NCI-H1694 treated with DMSO at 0.1 percent for 48 hours (cell line): ENCODE measurements around the gene MGAM2.

ENCODE experiments used
- DNase-seq: peaks from one replicate; lab custom pipeline; 2025; lab: John Stamatoyannopoulos, UW

MGAM2 gene

GRCh38 chr7:142120524-142120923 lies 9.0 kb downstream of the MGAM2 start:
- DNase-seq: no peak

DNA sequence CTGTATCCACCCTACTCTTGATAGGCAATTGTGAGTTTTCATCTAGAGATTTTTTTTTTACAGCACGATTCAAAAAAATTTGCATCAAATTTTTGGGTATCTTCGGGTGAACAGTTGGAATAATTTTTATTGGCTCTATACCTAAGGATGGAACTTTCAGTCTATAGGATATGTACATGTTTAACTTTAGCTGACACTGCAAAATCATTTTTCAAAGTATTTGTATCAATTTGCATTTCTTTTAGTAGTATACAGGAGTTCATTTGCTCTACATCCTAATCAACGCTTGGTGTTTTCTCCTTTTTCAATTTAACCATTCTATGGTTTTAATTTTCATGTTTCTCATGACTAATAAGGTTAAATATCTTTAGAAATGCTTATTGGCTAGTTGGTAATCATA lies 11.7 kb downstream of the MGAM2 start:
- no peak for DNase-seq

DNA sequence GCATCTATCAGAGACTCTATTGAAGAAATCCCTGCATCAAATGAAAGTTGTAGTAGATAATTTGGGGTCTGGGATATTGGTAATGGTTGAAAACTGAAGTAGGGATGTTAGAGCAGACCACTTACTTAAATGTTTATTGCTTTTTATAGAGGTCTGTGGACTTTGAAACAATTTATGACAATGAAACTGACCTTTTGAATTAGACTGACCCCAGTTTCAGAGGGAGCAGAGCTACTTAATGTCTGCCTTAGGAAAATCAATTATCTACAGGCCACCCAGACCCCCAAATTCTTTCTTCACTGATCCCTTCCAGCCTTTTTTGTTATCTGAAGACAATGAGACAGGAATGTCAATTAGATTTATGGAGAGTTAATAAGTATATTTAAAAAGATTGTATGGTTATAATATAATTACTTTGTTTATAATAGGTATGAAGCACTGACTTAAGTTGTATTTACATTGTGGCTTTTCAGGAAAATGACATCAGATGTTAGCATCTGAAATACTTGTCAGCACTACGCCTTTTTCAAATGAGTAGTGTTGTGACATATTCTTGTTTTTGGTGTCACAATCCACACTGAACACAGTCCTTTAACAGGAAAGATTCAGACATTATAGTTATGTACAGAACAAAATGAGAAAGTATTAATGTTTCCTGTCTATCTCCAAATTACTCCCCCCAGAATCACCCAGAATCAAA lies 13.9 kb downstream of the MGAM2 start:
- DNase-seq: no peak

- no peak for DNase-seq
Measured at GRCh38 chr7:142130267-142130666, 18.7 kb downstream of the MGAM2 start.

- DNase-seq: no peak
Measured at GRCh38 chr7:142131439-142132185, 20.1 kb downstream of the MGAM2 start.

GRCh38 chr7:142133731-142134148 lies 22.2 kb downstream of the MGAM2 start:
- DNase-seq: no peak

DNA sequence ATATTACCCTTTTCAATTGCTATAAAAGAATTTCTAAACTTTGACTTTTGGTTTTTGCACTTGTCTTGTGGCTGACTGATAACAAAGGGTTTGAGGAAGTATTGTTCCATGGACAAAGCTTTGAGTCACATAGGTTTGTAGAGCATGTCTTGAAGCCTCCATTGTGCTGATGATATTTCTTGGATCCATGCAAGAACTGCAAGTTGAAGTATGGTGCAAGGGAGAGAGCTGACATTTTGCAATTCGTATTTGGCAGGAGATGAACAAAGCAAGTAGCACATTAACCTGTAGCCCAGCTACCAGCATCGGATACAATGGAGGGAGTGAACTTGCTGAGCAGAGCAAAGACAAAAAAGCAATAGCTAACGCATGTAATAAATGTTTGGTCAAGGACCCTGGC lies 23.4 kb downstream of the MGAM2 start:
- DNase-seq: no peak

- DNase-seq: no peak
Measured at GRCh38 chr7:142138996-142139395, 27.5 kb downstream of the MGAM2 start.

- no peak for DNase-seq
Measured at GRCh38 chr7:142139597-142140400, 28.3 kb downstream of the MGAM2 start.

- no peak for DNase-seq
Measured at GRCh38 chr7:142140401-142140959, 29.0 kb downstream of the MGAM2 start.

- DNase-seq: no peak
Measured at GRCh38 chr7:142142702-142143101, 31.2 kb downstream of the MGAM2 start.

GRCh38 chr7:142146124-142146523 lies 34.6 kb downstream of the MGAM2 start:
- DNase-seq: no peak

- DNase-seq: no peak
Measured at GRCh38 chr7:142150356-142150755, 38.8 kb downstream of the MGAM2 start.

- no peak for DNase-seq
Measured at GRCh38 chr7:142150869-142151268, 39.4 kb downstream of the MGAM2 start.

DNA sequence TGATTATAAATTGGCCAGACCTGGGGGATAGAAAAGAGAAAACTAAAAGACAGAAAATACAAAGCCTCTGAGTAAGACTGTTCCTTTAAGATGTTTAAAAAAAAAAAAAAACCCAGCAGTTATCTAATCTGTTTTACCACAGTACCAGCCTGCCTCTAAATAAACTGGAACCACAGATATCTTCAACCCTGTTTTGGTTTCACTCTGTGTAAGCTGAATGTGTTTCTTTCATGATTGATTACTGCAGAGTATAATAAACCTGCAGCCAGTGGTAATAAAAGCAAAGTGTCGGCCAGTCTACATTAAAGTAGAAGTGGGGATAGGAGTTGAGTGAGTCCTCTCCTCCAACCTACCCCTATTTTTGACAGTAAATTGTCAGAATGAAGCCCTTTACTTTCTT lies 40.6 kb downstream of the MGAM2 start:
- DNase-seq: no peak

GRCh38 chr7:142153400-142153799 lies 41.9 kb downstream of the MGAM2 start:
- no peak for DNase-seq

GRCh38 chr7:142158736-142159496 lies 47.4 kb downstream of the MGAM2 start:
- no peak for DNase-seq

DNA sequence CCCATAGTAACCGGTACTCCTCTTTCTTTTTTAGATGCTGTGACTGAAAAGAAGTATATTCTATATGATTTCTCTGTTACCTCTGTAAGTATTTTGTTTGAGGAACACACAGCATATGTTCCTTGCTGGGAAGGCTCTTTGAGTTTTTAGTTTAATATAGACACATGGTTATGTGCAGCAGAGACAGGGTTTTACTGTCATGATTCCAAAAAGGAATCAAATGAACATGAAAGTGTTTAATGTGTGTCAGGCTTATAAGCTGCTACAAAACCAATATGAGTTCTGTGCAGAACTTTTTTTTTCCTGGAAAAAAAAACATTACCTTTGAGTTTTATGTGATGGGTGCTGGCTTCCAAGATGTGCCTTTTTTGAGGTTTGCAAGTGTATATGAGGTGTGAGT lies 50.4 kb downstream of the MGAM2 start:
- DNase-seq: no peak

DNA sequence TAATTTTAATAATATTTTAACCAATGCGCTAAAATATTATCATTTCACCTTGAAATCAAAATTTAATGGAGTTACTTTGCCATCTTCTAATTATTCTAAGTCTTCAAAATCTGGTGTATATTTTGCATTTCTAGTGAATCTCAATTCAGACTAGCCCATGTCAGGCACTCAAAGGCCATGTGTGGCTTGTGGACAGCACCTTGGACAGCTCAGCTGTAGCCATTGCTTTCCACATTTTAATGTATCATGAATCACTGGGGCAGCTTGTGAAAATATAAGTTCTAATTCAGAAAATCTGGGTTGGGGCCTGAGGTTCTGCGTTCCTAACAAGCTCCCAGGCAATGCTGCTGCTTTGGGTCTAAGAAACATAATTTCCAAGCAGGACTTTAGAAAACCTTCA lies 57.2 kb downstream of the MGAM2 start:
- no peak for DNase-seq

- no peak for DNase-seq
Measured at GRCh38 chr7:142172932-142173331, 61.4 kb downstream of the MGAM2 start.

- no peak for DNase-seq
Measured at GRCh38 chr7:142174441-142174840, 62.9 kb downstream of the MGAM2 start.

- no peak for DNase-seq
Measured at GRCh38 chr7:142175594-142175993, 64.1 kb downstream of the MGAM2 start.
